ENCODE results near the gene OTUB2. TPM values are rescaled to one million over a fixed set of nuclear protein-coding genes. Genes with fewer than 3 reads are reported as not detected.
A peak's percentile ranks its signal among the peaks of the same experiment; 100 is the strongest.

Gene OTUB2
- total RNA-seq, 1 experiment from 2014 or later, result 1.2 TPM

DNA sequence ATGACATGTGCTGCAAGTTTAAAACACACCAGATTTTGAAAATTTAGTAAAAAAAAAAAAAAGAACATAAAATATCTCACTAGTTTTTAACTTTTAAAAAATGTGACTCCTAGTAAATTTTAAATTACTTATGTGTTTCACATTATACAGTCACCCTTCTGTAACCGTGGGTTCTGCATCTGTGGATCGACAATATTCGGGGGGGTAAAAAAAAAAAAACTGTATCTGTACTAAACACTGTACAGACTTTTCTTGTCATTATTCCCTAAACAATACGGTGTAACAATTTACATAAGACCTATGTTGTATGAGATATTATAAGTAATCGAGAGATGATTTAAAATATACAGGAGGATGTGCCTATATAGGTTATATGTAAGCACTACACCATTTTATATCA, 51.7 kb downstream of the OTUB2 start:
- TF ChIP-seq, protein P1, sequence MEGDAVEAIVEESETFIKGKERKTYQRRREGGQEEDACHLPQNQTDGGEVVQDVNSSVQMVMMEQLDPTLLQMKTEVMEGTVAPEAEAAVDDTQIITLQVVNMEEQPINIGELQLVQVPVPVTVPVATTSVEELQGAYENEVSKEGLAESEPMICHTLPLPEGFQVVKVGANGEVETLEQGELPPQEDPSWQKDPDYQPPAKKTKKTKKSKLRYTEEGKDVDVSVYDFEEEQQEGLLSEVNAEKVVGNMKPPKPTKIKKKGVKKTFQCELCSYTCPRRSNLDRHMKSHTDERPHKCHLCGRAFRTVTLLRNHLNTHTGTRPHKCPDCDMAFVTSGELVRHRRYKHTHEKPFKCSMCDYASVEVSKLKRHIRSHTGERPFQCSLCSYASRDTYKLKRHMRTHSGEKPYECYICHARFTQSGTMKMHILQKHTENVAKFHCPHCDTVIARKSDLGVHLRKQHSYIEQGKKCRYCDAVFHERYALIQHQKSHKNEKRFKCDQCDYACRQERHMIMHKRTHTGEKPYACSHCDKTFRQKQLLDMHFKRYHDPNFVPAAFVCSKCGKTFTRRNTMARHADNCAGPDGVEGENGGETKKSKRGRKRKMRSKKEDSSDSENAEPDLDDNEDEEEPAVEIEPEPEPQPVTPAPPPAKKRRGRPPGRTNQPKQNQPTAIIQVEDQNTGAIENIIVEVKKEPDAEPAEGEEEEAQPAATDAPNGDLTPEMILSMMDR (IDR thresholded peaks at IDR 0.05; ENCODE audit: insufficient read depth in 1 of 2, low read depth in 1 of 2, low read length in 1 of 2, severe bottlenecking in 1 of 2, unreplicated experiment in 1 of 2), result no peak
- H3K36me3 Mint-ChIP-seq (ENCODE audit: insufficient read depth, unreplicated experiment), result peaks cover 53% of the 10 kb centered on the region
- no peak overlapping the region for H3K4me3 Mint-ChIP-seq (ENCODE audit: unreplicated experiment)
- no peaks in the 10 kb centered on the region for H3K4me1 ChIP-seq
- no peaks in the 10 kb centered on the region for H3K27me3 ChIP-seq (replicated peaks; ENCODE audit: control insufficient read depth, insufficient read depth, low read length)
- no peaks in the 10 kb centered on the region for H3K27me3 Mint-ChIP-seq (ENCODE audit: insufficient read depth, unreplicated experiment)
- H3K4me1 Mint-ChIP-seq (ENCODE audit: low read depth, unreplicated experiment), result peaks cover 18% of the 10 kb centered on the region
- intact Hi-C loops (cut with micrococcal nuclease; ENCODE audit: unreplicated experiment), result no loop called here
- H3K4me3 ChIP-seq (ENCODE audit: low read depth, low read length), result no peak overlapping the region
- H3K9me3 ChIP-seq, result peaks cover 12% of the 10 kb centered on the region
- peaks cover 12% of the 10 kb centered on the region for H3K9me3 Mint-ChIP-seq (ENCODE audit: unreplicated experiment)
- H3K36me3 ChIP-seq (ENCODE audit: control insufficient read depth, insufficient read depth, low read length), result peaks cover 6% of the 10 kb centered on the region
- BruUV-seq (replicated peaks), result no TSS peak
- POLR2A ChIA-PET, result no interaction called here
- H3K27ac Mint-ChIP-seq (ENCODE audit: unreplicated experiment), result no peak overlapping the region
- CTCF ChIA-PET, result no interaction called here
- no peak for DNase-seq

DNA sequence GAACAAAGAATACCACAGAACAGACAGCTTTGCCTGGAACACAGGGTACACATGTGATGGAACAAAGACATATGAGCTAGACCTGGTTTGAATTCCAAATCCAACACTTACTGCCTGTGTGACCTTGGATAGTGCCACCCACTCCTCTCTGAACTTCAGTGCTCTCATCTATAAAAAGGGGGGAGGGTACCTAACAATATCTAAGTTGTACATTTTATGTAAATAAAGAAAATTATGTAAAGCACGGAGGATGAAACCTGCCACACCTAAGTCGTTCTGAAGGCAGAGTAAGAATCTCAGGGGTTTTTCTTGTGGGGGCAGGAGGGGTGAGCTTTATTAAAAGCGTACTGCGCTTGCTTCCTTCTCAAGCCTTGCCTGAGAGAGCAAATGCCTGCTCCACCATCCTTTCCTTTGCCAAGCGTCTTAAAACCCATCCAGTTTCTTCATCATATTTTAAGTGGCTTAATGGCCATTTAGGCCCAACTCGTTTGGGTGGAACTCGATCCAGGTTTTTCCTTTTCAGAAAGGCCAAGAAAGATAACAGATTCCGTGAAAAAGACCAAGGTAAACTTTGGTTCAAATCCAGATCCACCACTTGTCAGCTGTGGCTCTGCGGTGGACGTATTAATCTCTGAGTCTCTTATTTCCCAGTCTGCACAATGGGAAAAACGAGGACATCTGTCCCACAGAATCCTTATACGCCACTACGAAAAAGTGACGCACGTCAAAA, 53.9 kb downstream of the OTUB2 start:
- Histone ChIP-seq H3K4me3 (ENCODE audit: low read depth, low read length) (peak overlapping the region; percentile 81), H3K9me3 (peaks cover 12% of the 10 kb centered on the region), H3K27me3 (replicated peaks; ENCODE audit: control insufficient read depth, insufficient read depth, low read length) (no peaks in the 10 kb centered on the region), H3K4me1 (no peaks in the 10 kb centered on the region), H3K36me3 (ENCODE audit: control insufficient read depth, insufficient read depth, low read length) (peaks cover 6% of the 10 kb centered on the region)
- peak overlapping the region; percentile 99 for H3K27ac Mint-ChIP-seq (ENCODE audit: unreplicated experiment)
- H3K4me1 Mint-ChIP-seq (ENCODE audit: low read depth, unreplicated experiment), result peaks cover 18% of the 10 kb centered on the region
- ChIA-PET CTCF (interaction anchor here (1.0 to 1.2 kb wide), 2 partner anchors 29 to 52 kb away, joined by 3 to 6 read pairs; no protein-coding TSS in a partner anchor), POLR2A (interaction anchor here (0.6 kb wide), 1 partner anchor 305 kb away, joined by 4 read pairs; no protein-coding TSS in a partner anchor)
- H3K36me3 Mint-ChIP-seq (ENCODE audit: insufficient read depth, unreplicated experiment), result peaks cover 44% of the 10 kb centered on the region
- peak overlapping the region; percentile 98 for H3K4me3 Mint-ChIP-seq (ENCODE audit: unreplicated experiment)
- TF ChIP-seq, protein P1 (IDR thresholded peaks at IDR 0.05; ENCODE audit: insufficient read depth in 1 of 2, low read depth in 1 of 2, low read length in 1 of 2, severe bottlenecking in 1 of 2, unreplicated experiment in 1 of 2), result no peak
- intact Hi-C loops (cut with micrococcal nuclease; ENCODE audit: unreplicated experiment), result no loop called here
- H3K9me3 Mint-ChIP-seq (ENCODE audit: unreplicated experiment), result peaks cover 2% of the 10 kb centered on the region
- H3K27me3 Mint-ChIP-seq (ENCODE audit: insufficient read depth, unreplicated experiment), result no peaks in the 10 kb centered on the region
- DNase-seq, result no peak
- BruUV-seq (replicated peaks), result no TSS peak

DNA sequence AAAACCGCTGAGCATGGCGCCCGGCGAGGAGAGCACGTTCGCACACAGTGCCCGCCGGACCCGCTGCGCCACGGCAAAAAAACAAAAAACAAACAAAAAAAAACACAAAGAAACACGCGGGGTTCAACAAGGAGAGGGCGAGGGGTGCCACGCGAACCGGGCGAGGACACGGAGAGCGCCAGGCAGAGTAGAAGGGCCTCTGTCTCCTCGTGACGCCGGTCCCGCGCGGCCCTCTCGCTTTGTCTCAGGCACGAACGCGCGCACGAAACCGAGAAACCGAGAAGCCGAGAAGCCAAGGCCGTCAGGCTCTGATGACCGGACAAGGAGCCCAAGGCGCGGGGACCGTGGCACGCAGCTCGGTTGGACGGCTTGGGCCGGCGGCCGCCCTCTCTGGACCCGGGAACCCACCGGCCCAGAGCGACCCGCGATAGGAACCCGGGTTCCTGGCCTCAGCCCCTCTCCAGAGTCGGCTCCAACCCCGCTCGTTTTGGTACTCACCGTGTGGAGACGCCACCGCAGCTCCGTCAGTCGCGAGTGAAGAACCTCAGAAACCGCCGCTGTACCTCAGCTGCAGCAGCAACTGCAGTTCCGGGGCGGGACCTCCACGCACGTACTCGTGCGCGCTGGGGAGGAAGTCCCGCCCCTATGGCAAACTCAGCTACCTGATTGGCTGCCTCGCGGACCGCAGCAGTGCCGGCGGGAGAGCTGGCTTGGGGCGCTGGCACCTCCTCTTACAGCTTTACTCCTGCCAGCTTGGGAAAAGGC, 54.7 kb downstream of the OTUB2 start, which contains the start of the genes DDX24 and IFI27L1:
TSS of gene DDX24 (minus strand) at position 582 of the 765 bp plus-strand sequence. CDS start 1,460 bp downstream, outside the sequence.
TSS of gene IFI27L1 (plus strand) at position 690 of the 765 bp plus-strand sequence. CDS start 15,628 bp downstream, outside the sequence.
- CTCF ChIA-PET, result interaction anchor here (0.7 to 1.6 kb wide), 4 partner anchors 30 to 51 kb away, joined by 4 to 6 read pairs (median 6); no protein-coding TSS in a partner anchor

More for the DNA sequence above, 54.7 kb downstream of the OTUB2 start, which contains the start of the genes DDX24 and IFI27L1:
- Mint-ChIP-seq H3K4me1 (ENCODE audit: low read depth, unreplicated experiment) (peaks cover 18% of the 10 kb centered on the region), H3K4me3 (ENCODE audit: unreplicated experiment) (peak within 1 kb of the TSS; percentile 98), H3K9me3 (ENCODE audit: unreplicated experiment) (no peaks in the 10 kb centered on the region), H3K36me3 (ENCODE audit: insufficient read depth, unreplicated experiment) (peaks cover 38% of the 10 kb centered on the region), H3K27me3 (ENCODE audit: insufficient read depth, unreplicated experiment) (no peaks in the 10 kb centered on the region), H3K27ac (ENCODE audit: unreplicated experiment) (peak within 1 kb of the TSS; percentile 99)
- peak; percentile 93 to 95 for DNase-seq
- POLR2A ChIA-PET, result interaction anchor here (0.6 to 1.0 kb wide), 6 partner anchors 28 to 1363 kb away, joined by 3 to 4 read pairs (median 3); no protein-coding TSS in a partner anchor
- Histone ChIP-seq H3K9me3 (peaks cover 5% of the 10 kb centered on the region), H3K27me3 (replicated peaks; ENCODE audit: control insufficient read depth, insufficient read depth, low read length) (no peaks in the 10 kb centered on the region), H3K36me3 (ENCODE audit: control insufficient read depth, insufficient read depth, low read length) (peaks cover 6% of the 10 kb centered on the region), H3K4me3 (ENCODE audit: low read depth, low read length) (peak within 1 kb of the TSS; percentile 81), H3K4me1 (no peaks in the 10 kb centered on the region)
- intact Hi-C loops (cut with micrococcal nuclease; ENCODE audit: unreplicated experiment), result no loop called here
- no TSS peak for BruUV-seq (replicated peaks)
- TF ChIP-seq, protein P1 (IDR thresholded peaks at IDR 0.05; ENCODE audit: insufficient read depth in 1 of 2, low read depth in 1 of 2, low read length in 1 of 2, severe bottlenecking in 1 of 2, unreplicated experiment in 1 of 2), result no peak
